ENCODE results near the gene SAC3D1.

- TF ChIP-seq BHLHE40 (IDR thresholded peaks at IDR 0.05; ENCODE audit: low read depth, low read length) (no peak), FOS (IDR thresholded peaks at IDR 0.05; ENCODE audit: low read depth, low read length) (no peak), MAFK (IDR thresholded peaks at IDR 0.05; ENCODE audit: low read depth, low read length) (no peak), POLR2A (IDR thresholded peaks at IDR 0.05; ENCODE audit: low read depth, low read length) (no peak), CTCF (conservative IDR thresholded peaks at IDR 0.05; ENCODE audit: low read depth, low read length) (no peak), MAZ (IDR thresholded peaks at IDR 0.05; ENCODE audit: borderline replicate concordance, low read depth, low read length) (no peak), ELK1 (IDR thresholded peaks at IDR 0.05; ENCODE audit: borderline replicate concordance, low read depth, low read length) (no peak), CHD1 (IDR thresholded peaks at IDR 0.05; ENCODE audit: low read depth, low read length) (no peak)
These were observed 4.1 kb downstream of the SAC3D1 start for GRCh38 chr11:65045061-65045460.
